HG03558 (cell line): ENCODE data around the gene PDIA6.
"Not testable (repeated sequence)": the region's sequence is repeated elsewhere in the genome, so short reads cannot be mapped to it uniquely, and the experiment has no call there.

Experiments
- ATAC-seq: cut with Tn5 transposase; IDR thresholded peaks from one replicate; pipeline ENCODE4 v1.9.1; 2021; ENCODE audit warnings: moderate number of reproducible peaks; ENCODE audit not compliant: unreplicated experiment; ENCODE audit errors: extremely low read depth

Gene PDIA6

GRCh38 chr2:10813163-10814138 lies 866 bp upstream of the PDIA6 start:
- not testable (repeated sequence) for ATAC-seq

- ATAC-seq, result no peak
Measured at GRCh38 chr2:10811517-10811916, 1.1 kb downstream of the PDIA6 start.

- no peak for ATAC-seq
Measured at GRCh38 chr2:10810202-10811161, 2.1 kb downstream of the PDIA6 start.

- ATAC-seq, result no peak
Measured at GRCh38 chr2:10806543-10806942, 6.0 kb downstream of the PDIA6 start.

GRCh38 chr2:10805990-10806389 lies 6.6 kb downstream of the PDIA6 start:
- ATAC-seq, result not testable (repeated sequence)

- no peak for ATAC-seq
Measured at GRCh38 chr2:10802657-10803056, 9.9 kb downstream of the PDIA6 start.

- no peak for ATAC-seq
Measured at GRCh38 chr2:10800163-10800562, 12.4 kb downstream of the PDIA6 start.

- ATAC-seq, result no peak
Measured at GRCh38 chr2:10798783-10799182, 13.8 kb downstream of the PDIA6 start.

- no peak for ATAC-seq
Measured at GRCh38 chr2:10796703-10797102, 15.9 kb downstream of the PDIA6 start.

GRCh38 chr2:10795508-10796046 lies 17.0 kb downstream of the PDIA6 start:
- no peak for ATAC-seq

GRCh38 chr2:10794876-10795275 lies 17.7 kb downstream of the PDIA6 start:
- ATAC-seq, result no peak

- no peak for ATAC-seq
Measured at GRCh38 chr2:10793816-10794215, 18.8 kb downstream of the PDIA6 start.

GRCh38 chr2:10792660-10793400 lies 19.8 kb downstream of the PDIA6 start:
- ATAC-seq, result no peak

GRCh38 chr2:10792001-10792634 lies 20.5 kb downstream of the PDIA6 start:
- no peak for ATAC-seq

GRCh38 chr2:10790228-10790973 lies 22.2 kb downstream of the PDIA6 start:
- ATAC-seq, result no peak

GRCh38 chr2:10788855-10789254 lies 23.7 kb downstream of the PDIA6 start:
- no peak for ATAC-seq

- no peak for ATAC-seq
Measured at GRCh38 chr2:10787176-10787968, 25.2 kb downstream of the PDIA6 start.
